Sigmoid colon (tissue), 7 donors: Measurements from ENCODE around the gene GSK3B. TPM values are rescaled to one million over a fixed set of nuclear protein-coding genes. Genes with fewer than 3 reads are reported as not detected.

ENCODE experiments used
- DNase-seq: peaks from one replicate; pipeline ENCODE4 v3.0.0-alpha.2; 2019
- H3K27ac ChIP-seq, 4 donors: fragments of 200-600 bp; sonication (generic); one replicate each; pipeline ENCODE4 v1.5.1; 2016 to 2019; ENCODE audit warnings: mild to moderate bottlenecking in 1 of 4
- H3K27me3 ChIP-seq, 3 donors: fragments of 200-600 bp; sonication (generic); one replicate each; pipeline ENCODE4 v1.5.1; 2019; ENCODE audit warnings: mild to moderate bottlenecking in 1 of 3
- H3K36me3 ChIP-seq, 4 donors: fragments of 200-600 bp; sonication (generic); one replicate each; pipeline ENCODE4 v1.5.1; 2016 to 2019
- H3K4me1 ChIP-seq, 4 donors: fragments of 200-600 bp; sonication (generic); one replicate each; pipeline ENCODE4 v1.5.1; 2017 to 2019
- H3K4me3 ChIP-seq, 4 donors: fragments of 200-600 bp; sonication (generic); one replicate each; pipeline ENCODE4 v1.5.1; 2017 to 2019; ENCODE audit warnings: mild to moderate bottlenecking in 2 of 4, moderate library complexity in 1 of 4
- H3K9me3 ChIP-seq, 4 donors: fragments of 200-600 bp in 3 of 4; sonication (generic) in 3 of 4; one replicate each; pipeline versions ENCODE4 v1.5.1 to v1.6.1; 2013 to 2019
- CTCF ChIP-seq, 4 experiments: fragments of 450-650 bp in 3 of 4; fragments of 200-600 bp in 1 of 4; IDR thresholded peaks; one replicate each; pipeline ENCODE4 v1.5.1; 2016 to 2019; ENCODE audit warnings: antibody characterized with exemption in 4 of 4, mild to moderate bottlenecking in 3 of 4, moderate library complexity in 2 of 4
- EP300 ChIP-seq, 4 donors: sonication (generic); formaldehyde crosslinking; IDR thresholded peaks; one replicate each; pipeline ENCODE4 v1.6.1; 2017; ENCODE audit warnings: antibody characterized with exemption in 4 of 4
- POLR2A ChIP-seq, 2 donors: fragments of 450-650 bp; IDR thresholded peaks; one replicate each; pipeline ENCODE4 v1.6.1; 2016; ENCODE audit warnings: antibody characterized with exemption in 2 of 2, mild to moderate bottlenecking in 2 of 2, moderate library complexity in 2 of 2
- POLR2AphosphoS5 ChIP-seq, 4 donors: sonication (generic); formaldehyde crosslinking; IDR thresholded peaks; one replicate each; pipeline ENCODE4 v1.6.1; 2017; ENCODE audit warnings: antibody characterized with exemption in 4 of 4
- WGBS, 2 donors: extraction: QIAGEN DNeasy Blood & Tissue Kit; methylation state at CpG; one replicate each; pipeline ENCODE4 v1.1.7; 2013; 5-methylcytosine and 5-hydroxymethylcytosine counted together
- intact Hi-C: fragments of 100-400 bp; cut with DNase I; formaldehyde crosslinking; loops from one replicate; pipeline ENCODE4 v1.15.1; 2023
- polyA plus RNA-seq, 3 donors: library from polyadenylated mRNA; stranded (reverse); fragments of 200-250 nt; gene quantifications; one replicate each; pipeline ENCODE4 v1.2.3, GENCODE V29; 2013
- total RNA-seq, 4 donors: library from RNA; depleted of rRNA; stranded (reverse); fragments of >200 nt; gene quantifications; one replicate each; pipeline ENCODE4 v1.1.0, GENCODE V29; 2016
- donor health status: healthy with polysubstance abuse.
- donor health status: Bipolar disorder and iron deficiency.
- donor health status: healthy.

The GSK3B gene
- total and polyA plus RNA-seq, 7 donors, result 11.4 to 36.8 (median 23.2) TPM

- no peak for TF ChIP-seq POLR2A (IDR thresholded peaks at IDR 0.05)
- no peak for TF ChIP-seq POLR2AphosphoS5 (IDR thresholded peaks at IDR 0.05)
- TF ChIP-seq EP300 (IDR thresholded peaks at IDR 0.05), result no peak
- no peak for TF ChIP-seq CTCF (IDR thresholded peaks at IDR 0.05)
- no peaks in the 10 kb centered on the region for H3K4me1 ChIP-seq
- H3K27me3 ChIP-seq, result no peaks in the 10 kb centered on the region
- no peak for DNase-seq
- H3K27ac ChIP-seq, result no peak overlapping the region
- no peaks in the 10 kb centered on the region for H3K36me3 ChIP-seq
- WGBS, 2 donors, result 93% methylated on average over 2 of the region's 2 CpGs
- no peak overlapping the region for H3K4me3 ChIP-seq
- no peaks in the 10 kb centered on the region for H3K9me3 ChIP-seq
- intact Hi-C loops, result no loop called here
These were observed 275.3 kb downstream of the GSK3B start for GRCh38 chr3:119818937-119819336.

GRCh38 chr3:119817583-119818363 lies 276.5 kb downstream of the GSK3B start:
- WGBS, 2 donors, result 81 to 89% methylated on average over 13 of the region's 13 CpGs
- no peak for DNase-seq
- Histone ChIP-seq H3K36me3 (no peaks in the 10 kb centered on the region), H3K27ac (no peak overlapping the region), H3K4me3 (no peak overlapping the region), H3K9me3 (no peaks in the 10 kb centered on the region), H3K4me1 (no peaks in the 10 kb centered on the region), H3K27me3 (no peaks in the 10 kb centered on the region)
- TF ChIP-seq CTCF (IDR thresholded peaks at IDR 0.05), result no peak
- TF ChIP-seq EP300 (IDR thresholded peaks at IDR 0.05), result no peak
- no peak for TF ChIP-seq POLR2A (IDR thresholded peaks at IDR 0.05)
- no peak for TF ChIP-seq POLR2AphosphoS5 (IDR thresholded peaks at IDR 0.05)
- intact Hi-C loops, result no loop called here

GRCh38 chr3:119817071-119817470 lies 277.2 kb downstream of the GSK3B start:
- TF ChIP-seq POLR2AphosphoS5 (IDR thresholded peaks at IDR 0.05) (no peak), EP300 (IDR thresholded peaks at IDR 0.05) (no peak), CTCF (IDR thresholded peaks at IDR 0.05) (no peak), POLR2A (IDR thresholded peaks at IDR 0.05) (no peak)
- intact Hi-C loops, result no loop called here
- 90 to 94% methylated on average over 12 of the region's 12 CpGs for WGBS, 2 donors
- Histone ChIP-seq H3K36me3 (no peaks in the 10 kb centered on the region), H3K4me1 (no peaks in the 10 kb centered on the region), H3K9me3 (no peaks in the 10 kb centered on the region), H3K4me3 (no peak overlapping the region), H3K27ac (no peak overlapping the region), H3K27me3 (no peaks in the 10 kb centered on the region)
- no peak for DNase-seq

GRCh38 chr3:119815716-119816115 lies 278.5 kb downstream of the GSK3B start:
- TF ChIP-seq CTCF (IDR thresholded peaks at IDR 0.05), result no peak
- TF ChIP-seq EP300 (IDR thresholded peaks at IDR 0.05), result no peak
- no peak for TF ChIP-seq POLR2A (IDR thresholded peaks at IDR 0.05)
- TF ChIP-seq POLR2AphosphoS5 (IDR thresholded peaks at IDR 0.05), result no peak

More at GRCh38 chr3:119815716-119816115, 278.5 kb downstream of the GSK3B start:
- DNase-seq, result no peak
- no peaks in the 10 kb centered on the region for H3K36me3 ChIP-seq
- WGBS, 2 donors, result 93 to 95% methylated on average over 8 of the region's 8 CpGs
- intact Hi-C loops, result no loop called here
- H3K27ac ChIP-seq, result no peak overlapping the region
- no peaks in the 10 kb centered on the region for H3K4me1 ChIP-seq
- no peaks in the 10 kb centered on the region for H3K27me3 ChIP-seq
- H3K9me3 ChIP-seq, result no peaks in the 10 kb centered on the region
- H3K4me3 ChIP-seq, result no peak overlapping the region
